Measurements from ENCODE around the gene ACAD8. TPM values are rescaled to one million over a fixed set of nuclear protein-coding genes. Genes with fewer than 3 reads are reported as not detected.

ACAD8 gene
- total RNA-seq, 1 experiment from 2014 or later = 34.8 TPM

DNA sequence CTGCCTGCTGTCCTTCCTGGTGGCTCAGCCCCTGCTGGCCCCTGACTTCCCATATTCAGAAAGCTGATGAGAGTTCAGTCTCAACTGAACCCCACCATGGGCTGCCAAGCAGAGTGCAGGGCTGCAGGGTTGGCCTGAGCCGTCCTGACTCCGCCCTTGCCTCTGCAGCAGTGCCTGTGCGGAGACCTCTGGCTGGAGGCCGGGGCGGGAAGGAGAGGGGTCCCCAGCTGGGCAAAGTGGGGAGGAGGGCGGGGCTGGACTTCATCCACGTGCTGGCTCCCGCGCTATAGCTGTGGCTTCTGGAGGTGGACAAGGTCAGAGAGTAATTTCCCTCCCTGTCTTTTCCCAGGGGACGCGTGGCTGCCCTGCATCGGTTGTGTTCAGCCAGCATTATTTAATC is 36.4 kb downstream of the ACAD8 start:
- POLR2A ChIA-PET (ENCODE audit: low non-redundant PET) = no interaction called here

DNA sequence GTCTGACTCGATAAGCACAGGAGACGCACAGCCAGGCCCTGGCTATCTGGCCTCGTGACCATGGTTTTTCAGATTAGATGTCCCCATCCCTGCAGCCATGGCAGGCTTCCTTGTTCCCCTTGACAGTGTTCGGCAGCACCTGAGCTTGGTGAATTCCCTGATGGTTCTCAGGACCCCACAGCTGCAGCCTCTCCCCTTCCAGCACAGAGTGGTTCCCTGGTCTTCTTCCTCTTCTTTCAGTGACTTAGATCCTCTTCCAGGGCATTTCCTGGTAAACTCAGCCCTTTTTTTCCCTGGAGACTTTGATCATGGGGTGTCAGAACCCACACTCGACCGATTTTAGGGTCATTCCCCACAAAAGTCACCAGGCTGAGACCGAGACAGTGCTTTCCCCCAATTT is 37.3 kb downstream of the ACAD8 start:
- H3K27me3 ChIP-seq (replicated peaks; ENCODE audit: insufficient read depth, low read depth, low read length, poor library complexity) = no peaks in the 10 kb centered on the region
- H3K9me3 ChIP-seq (ENCODE audit: low read depth, low read length, poor library complexity, severe bottlenecking) = no peaks in the 10 kb centered on the region
- intact Hi-C loops (cut with micrococcal nuclease; ENCODE audit: unreplicated experiment) = no loop called here
- H3K27ac ChIP-seq (ENCODE audit: low read depth, low read length, poor library complexity, severe bottlenecking) = no peak overlapping the region
- TF ChIP-seq CTCF (conservative IDR thresholded peaks at IDR 0.05; ENCODE audit: low read depth, low read length) (no peak), EZH2 (IDR thresholded peaks at IDR 0.05; ENCODE audit: borderline replicate concordance, low read depth, low read length, poor library complexity, severe bottlenecking) (no peak)
- no peak for DNase-seq (ENCODE audit: low spot score)
- H3K4me1 ChIP-seq (ENCODE audit: insufficient read depth, low read length, poor library complexity, severe bottlenecking) = no peaks in the 10 kb centered on the region
- ChIA-PET POLR2A (ENCODE audit: low non-redundant PET) (no interaction called here), CTCF (no interaction called here)
- H3K4me3 ChIP-seq (ENCODE audit: low read depth, low read length, poor library complexity, severe bottlenecking) = no peak overlapping the region
- no peaks in the 10 kb centered on the region for H3K36me3 ChIP-seq (ENCODE audit: insufficient read depth, low read length, poor library complexity, severe bottlenecking)
- no TSS peak for BruUV-seq (replicated peaks)

More for the DNA sequence above, 36.4 kb downstream of the ACAD8 start:
- no peaks in the 10 kb centered on the region for H3K9me3 ChIP-seq (ENCODE audit: low read depth, low read length, poor library complexity, severe bottlenecking)
- intact Hi-C loops (cut with micrococcal nuclease; ENCODE audit: unreplicated experiment) = no loop called here
- TF ChIP-seq EZH2 (IDR thresholded peaks at IDR 0.05; ENCODE audit: borderline replicate concordance, low read depth, low read length, poor library complexity, severe bottlenecking) (no peak), CTCF (conservative IDR thresholded peaks at IDR 0.05; ENCODE audit: low read depth, low read length) (no peak)
- no peak overlapping the region for H3K27ac ChIP-seq (ENCODE audit: low read depth, low read length, poor library complexity, severe bottlenecking)
- H3K36me3 ChIP-seq (ENCODE audit: insufficient read depth, low read length, poor library complexity, severe bottlenecking) = no peaks in the 10 kb centered on the region
- no TSS peak for BruUV-seq (replicated peaks)
- H3K4me3 ChIP-seq (ENCODE audit: low read depth, low read length, poor library complexity, severe bottlenecking) = no peak overlapping the region
- no peaks in the 10 kb centered on the region for H3K27me3 ChIP-seq (replicated peaks; ENCODE audit: insufficient read depth, low read depth, low read length, poor library complexity)
- CTCF ChIA-PET = no interaction called here
- DNase-seq (ENCODE audit: low spot score) = no peak
- no peaks in the 10 kb centered on the region for H3K4me1 ChIP-seq (ENCODE audit: insufficient read depth, low read length, poor library complexity, severe bottlenecking)

- ChIA-PET CTCF (no interaction called here), POLR2A (ENCODE audit: low non-redundant PET) (no interaction called here)
- TF ChIP-seq CTCF (conservative IDR thresholded peaks at IDR 0.05; ENCODE audit: low read depth, low read length) = no peak
- TF ChIP-seq EZH2 (IDR thresholded peaks at IDR 0.05; ENCODE audit: borderline replicate concordance, low read depth, low read length, poor library complexity, severe bottlenecking) = no peak
- H3K9me3 ChIP-seq (ENCODE audit: low read depth, low read length, poor library complexity, severe bottlenecking) = no peaks in the 10 kb centered on the region
- H3K27me3 ChIP-seq (replicated peaks; ENCODE audit: insufficient read depth, low read depth, low read length, poor library complexity) = no peaks in the 10 kb centered on the region
- no peak overlapping the region for H3K4me3 ChIP-seq (ENCODE audit: low read depth, low read length, poor library complexity, severe bottlenecking)
- BruUV-seq (replicated peaks) = no TSS peak
- no peak for DNase-seq (ENCODE audit: low spot score)
- no peaks in the 10 kb centered on the region for H3K4me1 ChIP-seq (ENCODE audit: insufficient read depth, low read length, poor library complexity, severe bottlenecking)
- no peaks in the 10 kb centered on the region for H3K36me3 ChIP-seq (ENCODE audit: insufficient read depth, low read length, poor library complexity, severe bottlenecking)
- intact Hi-C loops (cut with micrococcal nuclease; ENCODE audit: unreplicated experiment) = no loop called here
- H3K27ac ChIP-seq (ENCODE audit: low read depth, low read length, poor library complexity, severe bottlenecking) = no peak overlapping the region
Observed at GRCh38 chr11:134291196-134291595, 37.8 kb downstream of the ACAD8 start.

All from A673 (cell line).